Sigmoid colon (tissue), 7 donors: ENCODE data around the gene ZNF787. TPM values are rescaled to one million over a fixed set of nuclear protein-coding genes. Genes with fewer than 3 reads are reported as not detected.

Experiments
- DNase-seq: peaks from one replicate; pipeline ENCODE4 v3.0.0-alpha.2; 2019
- H3K27ac ChIP-seq, 4 donors: fragments of 200-600 bp; sonication (generic); one replicate each; pipeline ENCODE4 v1.5.1; 2016 to 2019; ENCODE audit warnings: mild to moderate bottlenecking in 1 of 4
- H3K27me3 ChIP-seq, 3 donors: fragments of 200-600 bp; sonication (generic); one replicate each; pipeline ENCODE4 v1.5.1; 2019; ENCODE audit warnings: mild to moderate bottlenecking in 1 of 3
- H3K36me3 ChIP-seq, 4 donors: fragments of 200-600 bp; sonication (generic); one replicate each; pipeline ENCODE4 v1.5.1; 2016 to 2019
- H3K4me1 ChIP-seq, 4 donors: fragments of 200-600 bp; sonication (generic); one replicate each; pipeline ENCODE4 v1.5.1; 2017 to 2019
- H3K4me3 ChIP-seq, 4 donors: fragments of 200-600 bp; sonication (generic); one replicate each; pipeline ENCODE4 v1.5.1; 2017 to 2019; ENCODE audit warnings: mild to moderate bottlenecking in 2 of 4, moderate library complexity in 1 of 4
- H3K9me3 ChIP-seq, 4 donors: fragments of 200-600 bp in 3 of 4; sonication (generic) in 3 of 4; one replicate each; pipeline versions ENCODE4 v1.5.1 to v1.6.1; 2013 to 2019
- EP300 ChIP-seq, 4 donors: sonication (generic); formaldehyde crosslinking; IDR thresholded peaks; one replicate each; pipeline ENCODE4 v1.6.1; 2017; ENCODE audit warnings: antibody characterized with exemption in 4 of 4
- POLR2A ChIP-seq, 2 donors: fragments of 450-650 bp; IDR thresholded peaks; one replicate each; pipeline ENCODE4 v1.6.1; 2016; ENCODE audit warnings: antibody characterized with exemption in 2 of 2, mild to moderate bottlenecking in 2 of 2, moderate library complexity in 2 of 2
- POLR2AphosphoS5 ChIP-seq, 4 donors: sonication (generic); formaldehyde crosslinking; IDR thresholded peaks; one replicate each; pipeline ENCODE4 v1.6.1; 2017; ENCODE audit warnings: antibody characterized with exemption in 4 of 4
- WGBS, 2 donors: extraction: QIAGEN DNeasy Blood & Tissue Kit; methylation state at CpG; one replicate each; pipeline ENCODE4 v1.1.7; 2013; 5-methylcytosine and 5-hydroxymethylcytosine counted together
- intact Hi-C: fragments of 100-400 bp; cut with DNase I; formaldehyde crosslinking; loops from one replicate; pipeline ENCODE4 v1.15.1; 2023
- polyA plus RNA-seq, 3 donors: library from polyadenylated mRNA; stranded (reverse); fragments of 200-250 nt; gene quantifications; one replicate each; pipeline ENCODE4 v1.2.3, GENCODE V29; 2013
- total RNA-seq, 4 donors: library from RNA; depleted of rRNA; stranded (reverse); fragments of >200 nt; gene quantifications; one replicate each; pipeline ENCODE4 v1.1.0, GENCODE V29; 2016
- TF ChIP-seq, protein P1 (sequence below), 4 experiments: fragments of 450-650 bp in 3 of 4; fragments of 200-600 bp in 1 of 4; IDR thresholded peaks; one replicate each; pipeline ENCODE4 v1.5.1; 2016 to 2019; ENCODE audit warnings: antibody characterized with exemption in 4 of 4, mild to moderate bottlenecking in 3 of 4, moderate library complexity in 2 of 4
- donor health status: healthy with polysubstance abuse.
- donor health status: Bipolar disorder and iron deficiency.
- donor health status: healthy.

The ZNF787 gene
- total and polyA plus RNA-seq, 7 donors, result 11.0 to 38.3 (median 14.1) TPM

DNA sequence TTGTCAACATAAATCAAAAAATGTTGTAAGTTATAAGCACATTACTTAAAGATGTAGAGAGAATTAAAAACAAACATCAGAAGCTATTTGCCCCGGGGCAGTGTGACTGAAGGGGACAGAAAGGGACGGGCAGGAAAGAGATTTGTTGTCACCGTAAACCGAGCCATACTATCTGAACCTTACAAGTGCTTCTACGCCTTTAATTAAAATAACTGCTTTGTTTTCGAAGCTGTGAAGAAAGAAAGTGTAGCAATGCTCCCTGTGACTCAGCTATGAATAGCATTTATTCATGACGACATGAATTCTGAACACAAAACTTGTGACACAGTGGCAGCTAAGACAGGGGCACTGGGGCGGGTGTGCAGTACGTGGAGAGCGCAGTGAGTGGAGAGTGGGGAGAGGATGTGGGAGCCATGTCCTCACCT lies 30.0 kb downstream of the ZNF787 start:
- H3K27ac ChIP-seq, result peak overlapping the region in 3 of 4 donors; percentile 35 to 59 (median 49)
- DNase-seq, result no peak
- H3K9me3 ChIP-seq, result no peaks in the 10 kb centered on the region
- H3K36me3 ChIP-seq, result peaks cover 0 to 34% (median 11%) of the 10 kb centered on the region in 4 donors
- H3K4me3 ChIP-seq, result no peak overlapping the region
- TF ChIP-seq, protein P1, sequence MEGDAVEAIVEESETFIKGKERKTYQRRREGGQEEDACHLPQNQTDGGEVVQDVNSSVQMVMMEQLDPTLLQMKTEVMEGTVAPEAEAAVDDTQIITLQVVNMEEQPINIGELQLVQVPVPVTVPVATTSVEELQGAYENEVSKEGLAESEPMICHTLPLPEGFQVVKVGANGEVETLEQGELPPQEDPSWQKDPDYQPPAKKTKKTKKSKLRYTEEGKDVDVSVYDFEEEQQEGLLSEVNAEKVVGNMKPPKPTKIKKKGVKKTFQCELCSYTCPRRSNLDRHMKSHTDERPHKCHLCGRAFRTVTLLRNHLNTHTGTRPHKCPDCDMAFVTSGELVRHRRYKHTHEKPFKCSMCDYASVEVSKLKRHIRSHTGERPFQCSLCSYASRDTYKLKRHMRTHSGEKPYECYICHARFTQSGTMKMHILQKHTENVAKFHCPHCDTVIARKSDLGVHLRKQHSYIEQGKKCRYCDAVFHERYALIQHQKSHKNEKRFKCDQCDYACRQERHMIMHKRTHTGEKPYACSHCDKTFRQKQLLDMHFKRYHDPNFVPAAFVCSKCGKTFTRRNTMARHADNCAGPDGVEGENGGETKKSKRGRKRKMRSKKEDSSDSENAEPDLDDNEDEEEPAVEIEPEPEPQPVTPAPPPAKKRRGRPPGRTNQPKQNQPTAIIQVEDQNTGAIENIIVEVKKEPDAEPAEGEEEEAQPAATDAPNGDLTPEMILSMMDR (IDR thresholded peaks at IDR 0.05), result no peak
- TF ChIP-seq POLR2AphosphoS5 (IDR thresholded peaks at IDR 0.05) (no peak), POLR2A (IDR thresholded peaks at IDR 0.05) (no peak), EP300 (IDR thresholded peaks at IDR 0.05) (no peak)
- peaks cover 0 to 16% (median 9%) of the 10 kb centered on the region in 4 donors for H3K4me1 ChIP-seq
- intact Hi-C loops, result no loop called here
- no peaks in the 10 kb centered on the region for H3K27me3 ChIP-seq
- WGBS, 2 donors, result 85 to 88% methylated on average over 10 of the region's 10 CpGs

DNA sequence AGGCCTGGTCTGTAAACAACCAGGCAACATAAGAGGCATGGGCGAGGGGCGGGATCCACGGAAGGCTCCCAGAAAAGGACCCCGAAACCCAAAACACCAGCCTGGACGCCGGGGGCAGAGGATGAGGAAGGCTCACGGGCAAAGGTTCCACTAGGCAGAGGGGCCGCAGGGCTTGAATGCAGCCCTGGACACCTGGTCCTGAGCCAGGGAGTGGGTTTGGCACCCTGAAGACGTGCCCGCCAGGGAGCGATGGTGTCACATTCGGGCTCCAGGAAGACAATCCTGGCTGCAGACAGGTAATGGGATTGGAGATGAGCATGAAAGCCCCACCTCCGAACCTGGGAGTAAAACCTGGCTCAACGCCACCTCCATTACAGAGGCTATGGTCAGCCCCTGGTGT lies 31.8 kb downstream of the ZNF787 start:
- 84 to 87% methylated on average over 14 of the region's 14 CpGs for WGBS, 2 donors
- H3K4me3 ChIP-seq, result no peak overlapping the region
- H3K9me3 ChIP-seq, result no peaks in the 10 kb centered on the region
- DNase-seq, result no peak
- H3K4me1 ChIP-seq, result peaks cover 0 to 16% (median 9%) of the 10 kb centered on the region in 4 donors
- TF ChIP-seq EP300 (IDR thresholded peaks at IDR 0.05) (no peak), POLR2A (IDR thresholded peaks at IDR 0.05) (no peak), POLR2AphosphoS5 (IDR thresholded peaks at IDR 0.05) (no peak)
- TF ChIP-seq, protein P1 (IDR thresholded peaks at IDR 0.05), result no peak
- H3K36me3 ChIP-seq, result peaks cover 0 to 34% (median 14%) of the 10 kb centered on the region in 4 donors
- intact Hi-C loops, result no loop called here
- no peaks in the 10 kb centered on the region for H3K27me3 ChIP-seq
- H3K27ac ChIP-seq, result no peak overlapping the region

DNA sequence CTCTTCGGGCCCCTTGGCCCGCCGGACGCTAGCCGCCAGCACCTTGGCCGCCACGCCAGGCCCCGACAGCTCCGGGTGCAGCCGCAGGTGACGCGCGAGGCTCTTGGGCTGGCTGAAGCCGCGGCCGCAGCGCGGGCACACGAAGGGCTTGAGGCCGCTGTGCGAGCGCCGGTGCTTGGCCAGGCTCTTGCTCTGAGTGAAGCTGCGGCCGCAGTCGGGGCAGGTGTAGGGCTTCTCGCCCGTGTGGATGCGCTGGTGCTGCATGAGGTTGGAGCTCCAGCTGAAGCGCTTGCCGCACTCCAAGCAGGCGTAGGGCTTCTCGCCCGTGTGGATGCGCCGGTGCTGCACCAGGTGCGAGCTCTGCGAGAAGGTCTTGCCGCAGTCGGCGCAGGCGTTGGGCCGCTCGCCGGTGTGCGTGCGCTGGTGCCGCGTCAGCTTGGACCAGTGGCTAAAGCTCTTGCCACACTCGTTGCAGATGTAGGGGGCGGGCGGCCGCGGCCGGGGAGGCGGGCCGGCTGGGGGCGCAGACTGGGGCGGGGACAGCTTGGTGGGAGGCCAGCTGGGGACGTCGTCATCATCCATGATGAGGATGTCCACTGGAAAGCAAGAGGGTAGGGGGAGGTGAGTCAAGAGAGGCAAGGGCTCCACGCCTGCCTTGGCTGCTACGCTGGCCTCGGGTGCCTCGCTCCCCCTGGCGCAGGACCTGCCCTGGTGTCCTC lies 32.4 kb downstream of the ZNF787 start:
- TF ChIP-seq POLR2A (IDR thresholded peaks at IDR 0.05) (no peak), EP300 (IDR thresholded peaks at IDR 0.05) (no peak), POLR2AphosphoS5 (IDR thresholded peaks at IDR 0.05) (no peak)
- TF ChIP-seq, protein P1 (IDR thresholded peaks at IDR 0.05), result no peak
- intact Hi-C loops, result no loop called here
- Histone ChIP-seq H3K27ac (no peak overlapping the region), H3K4me1 (peaks cover 0 to 16% (median 9%) of the 10 kb centered on the region in 4 donors), H3K27me3 (no peaks in the 10 kb centered on the region), H3K4me3 (no peak overlapping the region), H3K36me3 (peaks cover 0 to 33% (median 14%) of the 10 kb centered on the region in 4 donors), H3K9me3 (no peaks in the 10 kb centered on the region)
- no peak for DNase-seq
- WGBS, 2 donors, result 97% methylated on average over 66 of the region's 66 CpGs

DNA sequence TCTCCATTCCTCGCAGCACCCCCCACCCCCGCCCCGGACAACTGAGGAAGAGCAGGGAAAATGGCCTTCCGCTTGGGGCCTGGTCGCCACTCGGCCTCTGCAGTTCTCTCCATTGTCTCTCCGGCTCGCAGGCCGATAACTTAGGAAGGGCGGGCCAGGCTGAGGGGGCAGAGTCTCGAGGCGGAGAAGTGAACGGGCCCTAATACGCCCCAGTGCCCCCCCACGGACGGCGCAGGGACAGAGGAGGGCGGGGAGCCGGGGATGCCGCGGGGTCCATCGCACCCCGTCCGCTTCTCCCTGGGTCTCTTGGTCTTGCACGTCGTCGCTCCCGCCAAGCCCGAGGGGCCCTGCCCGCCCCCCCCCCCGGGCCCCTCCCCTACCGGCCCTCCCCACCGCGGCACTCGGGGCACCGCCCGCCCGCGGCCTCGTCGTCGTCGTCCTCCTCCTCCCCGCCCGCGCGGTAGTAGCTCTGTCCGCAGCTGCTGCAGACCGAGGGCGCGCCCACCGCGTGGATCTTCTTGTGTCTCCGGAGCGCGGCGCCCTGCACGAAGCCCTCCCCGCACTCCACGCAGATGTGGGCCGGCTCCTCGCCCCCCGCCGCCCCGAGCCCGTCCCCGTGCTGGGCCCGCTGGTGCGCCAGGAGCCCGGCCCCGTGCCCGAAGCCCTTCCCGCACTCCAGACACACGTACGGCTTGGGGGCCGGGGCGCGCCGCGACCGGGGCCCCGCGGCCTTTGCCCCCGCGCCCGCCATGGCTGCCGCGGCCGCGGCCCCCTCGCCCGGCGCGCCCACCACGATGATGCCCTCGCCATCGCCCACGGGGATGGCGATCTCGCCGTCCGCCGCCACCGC lies 33.2 kb downstream of the ZNF787 start:
- TF ChIP-seq, protein P1 (IDR thresholded peaks at IDR 0.05), result no peak
- TF ChIP-seq POLR2A (IDR thresholded peaks at IDR 0.05) (no peak), POLR2AphosphoS5 (IDR thresholded peaks at IDR 0.05) (no peak), EP300 (IDR thresholded peaks at IDR 0.05) (no peak)
- intact Hi-C loops, result no loop called here
- Histone ChIP-seq H3K27me3 (no peaks in the 10 kb centered on the region), H3K36me3 (peaks cover 0 to 26% (median 14%) of the 10 kb centered on the region in 4 donors), H3K4me3 (no peak overlapping the region), H3K4me1 (peaks cover 0 to 16% (median 9%) of the 10 kb centered on the region in 4 donors), H3K9me3 (no peaks in the 10 kb centered on the region), H3K27ac (no peak overlapping the region)
- no peak for DNase-seq
- 88 to 93% methylated on average over 104 of the region's 104 CpGs for WGBS, 2 donors
